Right atrium auricular region (tissue), 2 donors: Measurements from ENCODE around the gene PDZRN3. TPM values are rescaled to one million over a fixed set of nuclear protein-coding genes. Genes with fewer than 3 reads are reported as not detected.

Experiments used
- DNase-seq: peaks from one replicate; pipeline ENCODE4 v3.0.0-alpha.2; 2019; ENCODE audit warnings: low spot score
- H3K27ac ChIP-seq, 2 donors: fragments of 200-600 bp; sonication (generic); 1 replicate in 1 of 2; 2 replicates in 1 of 2; pipeline ENCODE4 v1.5.1; 2016 to 2019
- H3K27me3 ChIP-seq, 2 donors: fragments of 200-600 bp; sonication (generic); one replicate each; pipeline versions ENCODE4 v1.5.1 to v1.6.0; 2017 to 2019
- H3K36me3 ChIP-seq: fragments of 200-600 bp; sonication (generic); one replicate; pipeline ENCODE4 v1.5.1; 2016
- H3K4me1 ChIP-seq, 2 donors: fragments of 200-600 bp; sonication (generic); one replicate each; pipeline versions ENCODE4 v1.5.1 to v1.6.0; 2017 to 2019
- H3K4me3 ChIP-seq, 2 donors: fragments of 200-600 bp; sonication (generic); 1 replicate in 1 of 2; 2 replicates in 1 of 2; pipeline ENCODE4 v1.5.1; 2017 to 2019; ENCODE audit warnings: mild to moderate bottlenecking in 1 of 2, moderate library complexity in 1 of 2
- H3K9me3 ChIP-seq, 2 donors: fragments of 200-600 bp; sonication (generic); one replicate each; pipeline ENCODE4 v1.5.1; 2019
- CTCF ChIP-seq, 2 donors: fragments of 200-600 bp; sonication (generic); IDR thresholded peaks; one replicate each; pipeline ENCODE4 v1.5.1; 2019; ENCODE audit warnings: antibody characterized with exemption in 2 of 2
- total RNA-seq, 2 donors: library from RNA; depleted of rRNA; stranded (reverse); fragments of >200 nt; gene quantifications; one replicate each; pipeline ENCODE4 v1.1.0, GENCODE V29; 2016

PDZRN3 gene
- total RNA-seq, 2 donors from 2014 or later = 66.8 to 87.4 TPM

- TF ChIP-seq CTCF (IDR thresholded peaks at IDR 0.05) = no peak
- peaks cover 0 to 33% of the 10 kb centered on the region in 2 donors for H3K4me1 ChIP-seq
- no peak for DNase-seq
- no peaks in the 10 kb centered on the region for H3K36me3 ChIP-seq
- H3K27ac ChIP-seq = no peak overlapping the region
- H3K4me3 ChIP-seq = no peak overlapping the region
- H3K9me3 ChIP-seq = no peaks in the 10 kb centered on the region
- H3K27me3 ChIP-seq = no peaks in the 10 kb centered on the region
Measured at GRCh38 chr3:73540969-73541740, 83.6 kb downstream of the PDZRN3 start.

- Histone ChIP-seq H3K27ac (no peak overlapping the region), H3K27me3 (no peaks in the 10 kb centered on the region), H3K9me3 (no peaks in the 10 kb centered on the region)
Measured at GRCh38 chr3:73538486-73538885, 86.3 kb downstream of the PDZRN3 start.

GRCh38 chr3:73536952-73537351 lies 87.8 kb downstream of the PDZRN3 start:
- Histone ChIP-seq H3K4me1 (peaks cover 0 to 11% of the 10 kb centered on the region in 2 donors), H3K4me3 (no peak overlapping the region), H3K27ac (no peak overlapping the region), H3K36me3 (no peaks in the 10 kb centered on the region), H3K27me3 (no peaks in the 10 kb centered on the region), H3K9me3 (no peaks in the 10 kb centered on the region)
- DNase-seq = no peak
- TF ChIP-seq CTCF (IDR thresholded peaks at IDR 0.05) = no peak

More at GRCh38 chr3:73538486-73538885, 86.3 kb downstream of the PDZRN3 start:
- Histone ChIP-seq H3K36me3 (no peaks in the 10 kb centered on the region), H3K4me3 (no peak overlapping the region), H3K4me1 (peaks cover 0 to 23% of the 10 kb centered on the region in 2 donors)
- no peak for DNase-seq
- TF ChIP-seq CTCF (IDR thresholded peaks at IDR 0.05) = no peak

GRCh38 chr3:73536336-73536895 lies 88.3 kb downstream of the PDZRN3 start:
- no peaks in the 10 kb centered on the region for H3K27me3 ChIP-seq
- no peaks in the 10 kb centered on the region for H3K36me3 ChIP-seq
- no peak for TF ChIP-seq CTCF (IDR thresholded peaks at IDR 0.05)
- no peak overlapping the region for H3K27ac ChIP-seq
- H3K4me1 ChIP-seq = peaks cover 0 to 10% of the 10 kb centered on the region in 2 donors
- no peak for DNase-seq
- no peaks in the 10 kb centered on the region for H3K9me3 ChIP-seq
- H3K4me3 ChIP-seq = no peak overlapping the region

GRCh38 chr3:73535931-73536330 lies 88.8 kb downstream of the PDZRN3 start:
- Histone ChIP-seq H3K27me3 (no peaks in the 10 kb centered on the region), H3K4me1 (peaks cover 0 to 10% of the 10 kb centered on the region in 2 donors), H3K36me3 (no peaks in the 10 kb centered on the region), H3K27ac (no peak overlapping the region), H3K4me3 (no peak overlapping the region), H3K9me3 (no peaks in the 10 kb centered on the region)
- no peak for TF ChIP-seq CTCF (IDR thresholded peaks at IDR 0.05)
- no peak for DNase-seq
